Activated CD4-positive, CD25-positive, alpha-beta regulatory T cell treated with anti-CD3 and anti-CD28 coated beads, Interleukin-2, amount 50 U/mL, for 72 hours (primary cell): ENCODE data around the gene CLPX.
"Not testable (repeated sequence)": the region's sequence is repeated elsewhere in the genome, so short reads cannot be mapped to it uniquely, and the experiment has no call there.

ENCODE experiments used
- DNase-seq: peaks from one replicate; pipeline ENCODE4 v3.0.0; 2021

The CLPX gene

GRCh38 chr15:65204931-65205660 lies 20.0 kb upstream of the CLPX start:
- DNase-seq, result no peak

DNA sequence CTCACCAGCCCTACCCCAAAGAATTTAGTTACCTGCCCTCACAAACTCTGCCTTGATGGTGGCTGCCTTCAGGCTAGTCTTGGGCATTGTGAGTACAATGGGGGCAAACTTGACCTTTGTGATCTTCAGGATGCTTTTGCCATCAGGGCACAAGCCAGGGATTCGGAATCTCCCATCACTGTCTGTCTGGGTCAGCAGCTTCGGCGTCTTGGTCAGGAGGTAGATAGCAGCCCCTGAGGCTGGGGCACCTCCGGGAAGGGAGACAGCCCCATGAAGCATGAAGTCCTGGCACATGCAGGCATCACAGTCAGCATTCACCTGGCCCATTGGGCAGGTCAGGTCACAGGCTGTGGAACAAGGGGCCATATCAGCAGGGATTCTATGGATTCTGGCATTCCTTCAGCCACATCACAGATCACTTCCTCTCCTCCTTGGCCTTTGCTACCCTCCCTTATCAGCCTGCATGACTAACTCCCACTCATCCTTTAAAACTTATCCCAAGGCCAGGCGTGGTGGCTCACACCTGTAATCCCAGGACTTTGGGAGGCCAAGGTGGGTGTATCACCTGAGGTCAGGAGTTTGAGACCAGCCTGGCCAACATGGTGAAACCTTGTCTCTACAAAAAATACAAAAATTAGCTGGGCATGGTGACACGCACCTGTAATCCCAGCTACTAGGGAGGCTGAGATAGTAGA lies 19.2 kb upstream of the CLPX start:
- DNase-seq, result no peak

GRCh38 chr15:65201918-65202317 lies 16.8 kb upstream of the CLPX start:
- DNase-seq, result no peak

- DNase-seq, result no peak
Observed at GRCh38 chr15:65198571-65198970, 13.4 kb upstream of the CLPX start.

DNA sequence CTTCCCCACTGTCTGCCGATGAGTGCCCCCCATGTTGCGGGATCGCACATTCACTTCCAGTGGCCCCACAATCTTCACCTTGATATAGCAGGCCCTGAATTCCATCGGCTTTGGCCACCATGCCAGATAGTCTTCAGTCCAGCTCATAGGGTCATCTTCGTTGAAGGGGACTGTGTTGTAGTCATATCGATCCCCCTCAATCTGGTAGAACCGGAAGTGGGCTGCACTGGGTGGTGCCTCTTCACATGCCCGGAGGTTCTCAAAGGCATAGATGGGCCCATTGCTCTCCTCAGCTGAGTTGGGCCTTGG lies 12.1 kb upstream of the CLPX start:
- no peak for DNase-seq

DNA sequence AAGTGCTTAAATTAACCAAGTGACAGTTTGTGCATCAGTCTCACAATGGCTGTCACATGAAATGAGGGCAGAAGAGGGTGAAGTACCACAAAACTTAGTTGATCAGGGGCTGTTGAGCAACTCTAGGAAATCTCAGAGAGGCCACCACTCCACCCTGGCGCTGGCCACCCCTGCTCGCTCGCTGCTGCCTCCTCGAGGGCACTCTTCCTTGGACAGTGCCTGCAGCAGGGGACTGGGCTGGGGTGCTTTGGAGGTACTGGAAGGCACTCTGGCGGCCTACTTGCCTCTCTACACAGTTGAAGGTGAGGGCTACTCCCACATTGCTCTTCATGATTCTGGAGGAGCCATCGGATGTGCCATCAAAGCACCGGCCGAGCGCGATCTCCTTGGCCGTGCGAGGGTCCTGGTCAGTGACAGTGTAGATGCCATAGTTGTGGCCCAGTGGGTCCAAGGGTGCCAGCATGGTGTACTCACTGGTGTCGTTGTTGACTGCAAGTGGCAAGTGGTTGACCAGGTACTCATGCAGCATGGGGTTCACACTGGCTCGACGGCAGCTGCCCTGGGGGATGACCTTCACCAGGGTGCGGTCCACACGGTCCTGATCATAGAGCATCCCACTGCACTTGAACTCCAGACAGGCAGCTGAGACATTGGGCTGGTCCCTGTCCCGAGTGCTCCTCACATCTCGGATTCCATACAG lies 11.6 kb upstream of the CLPX start:
- DNase-seq, result no peak

DNA sequence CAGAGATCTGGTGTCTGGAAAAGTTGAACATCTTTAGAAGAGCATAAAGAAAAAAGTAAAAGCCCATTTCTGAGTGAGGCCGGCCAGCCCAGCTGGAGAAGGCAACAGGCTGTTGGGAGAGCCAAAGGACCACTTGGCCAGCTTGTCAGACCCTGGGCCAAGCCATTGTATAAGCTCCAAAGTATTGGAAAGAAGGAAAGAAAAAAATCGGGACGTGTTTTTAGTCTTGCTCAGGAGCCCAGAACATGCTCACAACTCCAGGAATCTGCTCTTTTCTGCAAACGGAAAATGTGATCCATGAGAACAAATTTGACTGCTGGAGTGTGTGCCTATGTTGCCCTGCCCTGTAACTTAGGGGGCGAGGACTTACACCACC lies 10.4 kb upstream of the CLPX start:
- no peak for DNase-seq

- DNase-seq, result no peak
Observed at GRCh38 chr15:65194826-65195547, 9.8 kb upstream of the CLPX start.

DNA sequence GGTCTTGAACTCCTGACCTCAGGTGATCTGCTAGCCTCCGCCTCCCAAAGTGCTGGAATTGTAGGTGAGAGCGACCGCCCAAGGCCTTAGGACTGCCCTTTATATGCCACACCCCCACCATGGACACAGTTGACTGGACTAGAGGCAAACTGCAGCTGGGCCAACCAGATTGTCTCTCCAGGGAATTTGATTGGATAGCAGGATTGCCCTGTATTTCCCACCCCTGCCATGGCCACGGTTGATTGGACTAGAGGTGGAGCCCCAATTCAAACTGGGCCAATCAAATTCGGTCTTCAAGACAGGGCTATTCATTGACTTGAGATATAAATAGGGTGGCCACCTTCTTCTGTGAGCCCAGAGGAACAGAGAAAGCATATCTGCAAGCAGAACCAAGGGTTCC lies 6.9 kb upstream of the CLPX start:
- DNase-seq, result no peak

GRCh38 chr15:65189102-65189740 lies 4.1 kb upstream of the CLPX start:
- no peak for DNase-seq

GRCh38 chr15:65188472-65188871 lies 3.3 kb upstream of the CLPX start:
- DNase-seq, result not testable (repeated sequence)

DNA sequence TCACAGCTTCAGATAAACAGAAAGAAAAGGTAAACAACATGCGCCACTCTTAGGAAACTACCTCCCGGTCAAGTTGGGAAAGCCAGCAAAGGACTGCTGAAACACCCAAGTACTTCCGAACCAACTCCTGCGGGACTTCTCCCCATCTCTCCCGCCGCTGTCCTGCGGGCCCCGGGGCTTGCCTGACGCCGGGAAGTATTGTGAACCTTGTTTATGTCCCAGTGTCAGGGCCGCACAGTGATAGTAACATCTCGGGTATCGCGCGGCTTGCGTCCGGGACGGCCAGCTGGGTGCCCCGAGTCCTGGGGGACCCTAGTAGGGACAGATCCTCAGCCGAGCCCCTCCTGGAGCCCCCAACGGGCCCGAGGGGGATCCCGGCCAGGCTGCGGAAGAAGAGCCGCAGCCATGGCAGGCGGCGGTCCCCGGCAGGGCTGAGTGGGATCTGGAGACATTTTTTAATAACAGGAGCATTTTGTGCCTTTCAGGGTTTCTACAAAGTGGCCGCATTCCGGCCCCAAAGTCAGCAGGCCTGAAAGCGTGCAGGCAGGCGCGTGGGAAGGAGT lies 756 bp downstream of the CLPX start:
- peak; percentile 53 for DNase-seq

GRCh38 chr15:65183865-65184159 lies 1.3 kb downstream of the CLPX start:
- DNase-seq, result no peak

DNA sequence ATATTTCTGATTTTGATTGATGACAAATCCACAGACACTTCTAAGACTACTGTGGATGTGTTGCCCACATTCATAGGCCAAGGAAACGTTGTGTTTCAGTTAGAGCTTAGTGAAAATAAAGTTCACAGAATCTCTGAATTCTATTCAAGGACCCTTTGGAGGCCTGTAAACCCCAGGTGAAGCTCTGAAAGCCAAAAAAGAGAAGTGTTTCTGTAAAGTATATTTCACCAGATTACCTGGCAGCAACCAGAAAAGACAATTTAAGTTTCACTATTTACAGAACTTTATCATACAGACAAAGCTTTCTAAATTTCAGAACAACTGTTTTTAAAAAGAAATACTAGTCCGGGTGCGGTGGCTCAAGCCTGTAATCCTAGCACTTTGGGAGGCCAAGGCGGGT lies 2.6 kb downstream of the CLPX start:
- DNase-seq, result no peak

DNA sequence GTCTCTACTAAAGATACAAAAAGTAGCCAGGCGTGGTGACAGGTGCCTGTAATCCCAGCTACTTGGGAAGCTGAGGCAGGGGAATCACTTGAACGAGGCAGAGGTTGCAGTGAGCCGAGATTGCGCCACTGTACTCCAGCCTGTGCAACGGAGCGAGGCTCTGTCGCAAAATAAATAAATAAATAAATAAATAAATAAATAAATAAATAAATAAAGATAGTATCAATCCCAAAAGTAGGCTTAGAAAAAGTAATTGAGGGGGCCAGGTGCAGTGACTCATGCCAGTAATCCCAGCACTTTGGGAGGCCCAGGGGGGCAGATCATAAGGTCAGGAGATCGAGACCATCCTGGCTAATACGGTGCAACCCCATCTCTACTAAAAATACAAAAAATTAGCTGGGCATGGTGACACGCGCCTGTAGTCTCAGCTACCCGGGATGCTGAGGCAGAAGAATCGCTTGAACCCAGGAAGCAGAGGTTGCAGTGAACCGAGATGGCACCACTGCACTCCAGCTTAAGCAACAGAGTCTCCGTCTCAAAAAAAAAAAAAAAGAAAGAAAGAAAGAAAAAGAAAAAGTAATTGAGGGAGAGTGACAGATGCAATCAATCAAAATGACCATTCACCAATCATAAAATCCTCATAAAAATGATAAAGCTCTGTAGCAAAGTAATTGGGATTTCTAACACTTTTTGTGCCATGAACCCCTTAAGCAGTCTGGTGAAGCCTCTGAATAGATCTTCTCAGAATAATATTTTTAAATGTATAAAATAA lies 3.4 kb downstream of the CLPX start:
- DNase-seq, result not testable (repeated sequence)

GRCh38 chr15:65180167-65180566 lies 5.0 kb downstream of the CLPX start:
- DNase-seq, result no peak

- DNase-seq, result no peak
Observed at GRCh38 chr15:65177901-65178300, 7.2 kb downstream of the CLPX start.

DNA sequence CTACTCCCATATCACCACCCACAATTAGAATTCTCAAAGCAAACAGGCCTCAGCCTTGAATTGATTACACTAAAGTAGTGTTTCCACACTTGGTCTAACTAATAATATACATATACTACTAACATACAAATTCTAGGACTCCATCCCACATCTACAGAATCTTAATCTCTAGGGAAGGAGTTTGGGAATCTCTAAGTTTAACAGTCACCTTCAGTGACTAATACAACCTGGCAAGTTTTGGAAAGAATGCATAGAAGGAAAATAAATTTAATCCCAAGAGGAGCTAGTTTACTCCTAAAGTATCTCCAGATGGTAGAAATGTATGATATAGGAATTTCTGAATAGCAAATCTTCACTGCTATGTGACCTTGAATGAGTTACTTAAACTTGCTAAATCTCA lies 9.1 kb downstream of the CLPX start:
- DNase-seq, result no peak

GRCh38 chr15:65175511-65175910 lies 9.6 kb downstream of the CLPX start:
- no peak for DNase-seq

DNA sequence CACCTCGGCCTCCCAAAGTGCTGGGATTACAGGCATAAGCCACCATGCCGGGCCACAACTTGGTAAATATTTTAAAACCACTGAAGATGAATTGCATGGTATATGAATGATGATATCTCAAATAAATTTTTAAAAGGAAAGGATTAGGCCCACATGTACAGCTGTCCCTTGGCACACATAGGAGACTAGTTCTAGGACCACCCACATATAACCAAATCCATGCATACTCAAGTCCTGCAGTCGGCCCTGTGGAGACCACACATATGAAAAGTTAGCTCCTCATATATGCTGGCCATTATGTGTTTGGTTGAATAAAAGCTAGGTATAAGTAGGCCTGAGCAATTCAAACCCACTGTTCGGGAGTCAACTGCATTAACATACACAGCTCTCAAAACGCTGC lies 10.6 kb downstream of the CLPX start:
- no peak for DNase-seq

GRCh38 chr15:65172531-65172930 lies 12.6 kb downstream of the CLPX start:
- DNase-seq, result no peak

DNA sequence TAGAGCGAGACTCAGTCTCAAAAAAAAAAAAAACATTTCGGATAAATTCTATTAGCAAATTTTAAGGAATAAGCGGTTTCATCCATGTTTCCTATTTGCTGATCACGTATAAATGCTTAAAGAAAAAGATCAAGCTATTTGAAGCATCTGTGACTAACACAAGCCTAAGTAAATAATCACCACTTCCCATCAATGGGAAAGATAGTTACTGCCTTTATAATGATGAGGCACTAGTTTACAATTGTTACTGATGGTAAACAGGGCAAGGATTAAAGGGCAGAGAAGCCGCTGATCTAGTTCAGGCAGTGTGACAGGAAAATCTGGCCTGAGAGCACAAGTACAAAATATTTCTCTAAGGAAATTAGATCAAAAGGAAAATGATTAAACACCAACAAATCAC lies 13.7 kb downstream of the CLPX start:
- DNase-seq, result no peak
